GM18870 (cell line): ENCODE data around the gene LAMC1.
"Not testable (repeated sequence)": the region's sequence is repeated elsewhere in the genome, so short reads cannot be mapped to it uniquely, and the experiment has no call there.

Experiments
- ATAC-seq: cut with Tn5 transposase; IDR thresholded peaks from one replicate; pipeline ENCODE4 v1.9.1; 2021; ENCODE audit warnings: moderate library complexity; ENCODE audit not compliant: unreplicated experiment

LAMC1 gene

DNA sequence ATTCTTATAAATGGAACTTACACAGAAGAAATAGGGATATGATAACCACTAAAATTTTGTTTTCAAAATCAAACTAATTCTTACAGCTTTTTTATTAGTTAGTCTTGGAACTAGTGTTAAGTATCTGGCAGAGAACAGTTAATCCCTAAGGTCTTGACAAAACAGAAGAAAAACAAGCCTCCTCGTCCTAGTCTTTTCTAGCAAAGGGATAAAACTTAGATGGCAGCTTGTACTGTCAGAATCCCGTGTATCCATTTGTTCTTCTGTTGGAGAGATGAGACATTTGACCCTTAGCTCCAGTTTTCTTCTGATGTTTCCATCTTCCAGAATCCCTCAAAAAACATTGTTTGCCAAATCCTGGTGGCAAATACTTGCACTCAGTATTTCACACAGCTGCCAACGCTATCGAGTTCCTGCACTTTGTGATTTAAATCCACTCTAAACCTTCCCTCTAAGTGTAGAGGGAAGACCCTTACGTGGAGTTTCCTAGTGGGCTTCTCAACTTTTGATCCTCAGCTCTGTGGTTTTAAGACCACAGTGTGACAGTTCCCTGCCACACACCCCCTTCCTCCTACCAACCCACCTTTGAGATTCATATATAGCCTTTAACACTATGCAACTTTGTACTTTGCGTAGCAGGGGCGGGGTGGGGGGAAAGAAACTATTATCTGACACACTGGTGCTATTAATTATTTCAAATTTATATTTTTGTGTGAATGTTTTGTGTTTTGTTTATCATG is 120.5 kb downstream of the LAMC1 start:
- no peak for ATAC-seq

GRCh38 chr1:183144752-183145151 is 121.5 kb downstream of the LAMC1 start:
- ATAC-seq = no peak

DNA sequence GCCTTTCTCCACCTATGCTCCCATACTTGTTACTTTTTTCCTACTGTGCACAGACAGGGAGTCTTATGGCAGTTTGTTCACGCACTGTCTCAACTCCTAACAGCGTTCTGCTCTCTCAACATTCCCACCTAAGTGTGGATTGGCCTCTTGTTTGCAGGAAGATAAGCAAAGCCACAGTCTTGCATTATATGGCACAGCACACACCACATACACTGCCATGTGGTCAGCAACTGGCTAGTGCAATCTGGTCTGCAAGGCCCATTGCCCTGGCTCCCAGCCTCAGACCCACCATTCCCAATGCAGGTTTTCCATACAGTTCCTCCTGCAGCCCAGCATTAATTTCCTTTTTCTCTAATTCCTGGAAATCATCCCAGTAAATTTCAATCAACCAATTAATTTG is 124.5 kb downstream of the LAMC1 start:
- ATAC-seq = no peak

- no peak for ATAC-seq
Measured at GRCh38 chr1:183148599-183148998, 125.4 kb downstream of the LAMC1 start.

DNA sequence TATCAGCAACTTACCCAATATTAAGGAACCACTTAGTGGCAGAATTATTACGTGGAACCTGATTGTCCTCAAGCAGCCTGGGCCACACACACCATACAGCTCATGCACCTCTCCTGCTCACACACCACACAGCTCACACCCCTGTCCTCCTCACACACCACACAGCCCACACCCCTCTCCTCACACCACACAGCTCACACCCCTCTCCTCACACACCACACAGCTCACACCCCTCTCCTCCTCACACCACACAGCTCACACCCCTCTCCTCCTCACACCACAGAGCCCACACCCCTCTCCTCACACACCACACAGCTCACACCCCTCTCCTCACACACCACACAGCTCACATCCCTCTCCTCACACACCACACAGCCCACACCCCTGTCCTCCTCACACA is 126.1 kb downstream of the LAMC1 start:
- ATAC-seq = no peak

DNA sequence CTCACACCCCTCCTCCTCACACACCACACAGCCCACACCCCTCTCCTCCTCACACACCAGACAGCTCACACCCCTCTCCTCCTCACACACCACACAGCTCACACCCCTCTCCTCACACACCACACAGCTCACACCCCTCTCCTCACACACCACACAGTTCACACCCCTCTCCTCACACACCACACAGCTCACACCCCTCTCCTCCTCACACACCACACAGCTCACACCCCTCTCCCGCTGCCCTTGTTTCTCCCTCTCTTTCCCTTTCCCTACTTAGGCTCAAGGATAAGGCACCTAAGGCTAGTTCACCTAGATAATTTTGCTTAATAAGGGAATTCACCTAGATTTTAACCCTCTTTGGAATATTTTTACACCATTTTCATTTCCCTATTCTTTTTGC is 126.8 kb downstream of the LAMC1 start:
- ATAC-seq = not testable (repeated sequence)

DNA sequence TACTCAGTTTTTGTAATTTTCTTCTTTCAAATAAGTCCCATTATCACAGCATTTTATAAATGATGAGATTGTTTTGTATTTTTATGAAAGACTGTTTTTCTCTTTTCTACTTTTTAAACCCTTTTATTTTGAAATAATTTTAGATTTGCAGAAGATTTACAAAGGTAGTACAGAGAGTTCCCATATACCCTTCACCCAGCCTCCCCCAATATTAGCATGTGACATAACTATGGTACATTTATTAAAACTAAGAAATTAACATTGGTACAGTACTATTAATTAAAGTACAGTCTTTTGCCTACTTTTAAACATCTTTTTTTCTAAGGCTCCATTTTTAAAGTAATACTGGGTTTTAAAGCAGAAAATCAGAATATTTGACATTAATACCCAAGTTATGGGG is 127.2 kb downstream of the LAMC1 start:
- no peak for ATAC-seq

DNA sequence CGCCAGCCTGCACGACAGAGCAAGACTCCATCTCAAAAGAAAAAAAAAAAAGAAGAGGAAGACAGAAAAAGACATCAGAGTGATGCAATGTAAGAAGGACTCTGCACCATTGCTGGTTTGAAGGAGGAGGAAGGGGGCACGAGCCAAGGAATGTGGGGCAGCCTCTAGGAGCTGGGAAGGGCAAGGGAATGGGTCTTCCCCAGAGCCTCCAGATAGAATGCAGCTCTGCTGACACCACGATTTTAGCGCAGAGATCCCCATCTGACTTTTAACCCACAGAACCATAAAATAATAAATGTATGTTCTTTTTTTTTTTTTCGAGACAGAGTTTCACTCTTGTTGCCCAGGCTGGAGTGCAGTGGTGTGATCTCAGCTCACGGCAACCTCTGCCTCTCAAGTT is 129.0 kb downstream of the LAMC1 start:
- no peak for ATAC-seq

GRCh38 chr1:183155939-183156338 is 132.7 kb downstream of the LAMC1 start:
- ATAC-seq = no peak

DNA sequence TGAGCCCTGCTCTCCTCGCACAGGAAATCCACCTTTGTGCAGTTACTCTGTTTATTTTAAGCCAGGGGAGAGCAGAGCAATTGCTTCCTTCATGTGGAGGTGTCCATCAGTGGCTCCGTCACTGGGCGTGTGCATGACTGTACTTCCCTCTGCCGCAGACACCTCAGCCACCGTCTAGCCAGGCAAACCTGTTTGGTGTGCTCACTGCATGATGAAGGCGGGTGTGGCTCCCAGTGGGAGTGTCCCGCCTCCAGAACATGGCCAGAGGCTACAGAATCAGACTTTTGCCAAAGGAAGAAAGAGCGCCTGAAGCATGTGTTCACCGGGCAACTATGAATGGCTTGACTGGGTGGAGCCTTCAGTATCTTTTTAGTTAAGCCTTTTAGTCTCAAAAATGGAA is 136.7 kb downstream of the LAMC1 start:
- no peak for ATAC-seq

DNA sequence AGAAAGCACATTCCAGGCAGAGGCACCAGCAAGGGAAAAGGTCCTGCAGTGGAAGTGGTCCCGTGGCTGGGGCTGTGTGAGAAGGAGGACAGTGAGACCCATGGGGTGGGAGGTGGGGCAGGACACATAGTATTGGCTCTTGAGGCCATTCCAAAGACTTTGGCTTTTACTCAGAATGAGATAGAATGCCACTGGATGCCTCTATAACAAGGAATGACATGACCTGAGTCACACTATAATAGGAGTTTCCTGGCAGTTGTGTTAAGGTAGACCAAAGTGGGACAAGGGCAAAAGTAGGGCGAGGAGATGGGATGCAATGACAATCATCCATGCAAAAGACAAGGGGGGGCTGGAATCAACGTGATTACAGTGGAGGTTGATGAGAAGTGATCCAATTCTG is 138.2 kb downstream of the LAMC1 start:
- ATAC-seq = no peak

DNA sequence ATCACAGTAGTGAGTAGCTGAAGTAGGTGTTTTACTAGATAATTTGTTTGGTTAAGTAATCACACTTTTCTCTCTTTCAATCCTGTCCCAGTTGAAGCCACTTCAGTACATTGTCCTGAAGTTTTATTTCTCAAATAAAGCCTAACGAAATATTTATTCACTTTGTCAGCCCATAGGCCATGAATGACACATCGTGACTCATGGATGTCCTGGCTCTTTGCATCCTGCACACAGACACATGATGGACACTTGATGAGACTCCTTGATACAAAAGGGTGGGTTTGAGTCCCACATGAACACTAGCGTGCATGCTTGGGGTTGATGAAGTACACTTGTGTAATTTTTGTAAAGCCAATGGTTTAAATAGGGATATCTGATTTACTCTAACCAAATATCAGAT is 140.1 kb downstream of the LAMC1 start:
- ATAC-seq = no peak

DNA sequence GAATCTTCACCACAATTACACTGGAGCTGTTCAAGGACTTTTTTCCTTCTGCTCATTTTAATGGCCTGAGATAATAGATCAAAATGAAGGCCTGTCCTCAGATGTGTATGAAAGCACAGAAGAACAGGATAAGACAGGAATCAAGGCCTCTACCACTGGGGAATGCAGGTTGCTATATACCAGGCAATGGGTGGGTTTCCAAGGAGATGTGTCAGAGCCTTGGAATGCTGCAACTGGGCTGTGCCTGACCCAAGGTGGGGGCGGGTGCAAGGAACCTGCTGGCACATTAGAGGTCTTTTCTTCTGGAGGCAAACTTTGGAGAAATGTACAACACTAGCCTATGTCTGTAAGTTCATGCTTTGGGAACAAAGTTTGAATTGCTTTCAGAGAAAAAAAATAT is 141.1 kb downstream of the LAMC1 start:
- ATAC-seq = no peak

- no peak for ATAC-seq
Measured at GRCh38 chr1:183164963-183165362, 141.7 kb downstream of the LAMC1 start.

DNA sequence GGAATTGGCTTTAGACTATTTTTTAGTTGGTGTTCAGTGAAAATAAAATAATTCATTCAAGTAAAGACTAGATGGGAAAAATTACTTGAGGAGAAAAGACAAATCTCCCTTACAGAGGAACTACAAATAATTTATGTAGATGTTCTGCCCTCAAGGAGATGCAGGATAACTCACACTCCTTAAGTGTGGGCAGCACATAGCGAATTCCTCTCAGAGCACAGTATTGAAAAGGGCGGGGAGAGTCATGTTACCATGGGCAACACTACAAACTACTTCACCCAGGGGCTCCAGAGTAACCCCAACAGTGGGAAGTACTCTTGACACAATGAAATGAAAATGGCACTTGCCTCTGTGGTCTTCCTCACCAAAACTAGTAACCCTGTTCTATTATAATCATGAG is 142.2 kb downstream of the LAMC1 start:
- no peak for ATAC-seq

DNA sequence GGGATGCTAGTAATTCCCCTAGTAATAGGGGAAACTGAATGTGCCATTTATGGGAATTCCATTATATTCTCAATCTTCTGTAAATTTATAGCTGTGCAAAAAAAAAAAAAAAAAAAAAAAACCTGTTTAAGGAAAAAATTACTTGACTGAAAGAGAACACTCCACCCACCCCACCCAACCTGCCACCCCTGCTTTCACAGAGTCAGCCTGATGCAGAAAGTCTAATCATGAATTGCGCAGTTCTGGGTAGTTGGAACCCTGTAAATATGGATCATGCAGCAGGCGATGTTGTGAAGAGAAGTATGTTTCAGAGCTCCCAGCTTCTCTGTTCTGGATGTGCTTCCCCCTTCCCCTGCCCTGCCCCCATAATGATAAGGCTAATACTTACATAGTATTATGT is 143.2 kb downstream of the LAMC1 start:
- ATAC-seq = no peak

DNA sequence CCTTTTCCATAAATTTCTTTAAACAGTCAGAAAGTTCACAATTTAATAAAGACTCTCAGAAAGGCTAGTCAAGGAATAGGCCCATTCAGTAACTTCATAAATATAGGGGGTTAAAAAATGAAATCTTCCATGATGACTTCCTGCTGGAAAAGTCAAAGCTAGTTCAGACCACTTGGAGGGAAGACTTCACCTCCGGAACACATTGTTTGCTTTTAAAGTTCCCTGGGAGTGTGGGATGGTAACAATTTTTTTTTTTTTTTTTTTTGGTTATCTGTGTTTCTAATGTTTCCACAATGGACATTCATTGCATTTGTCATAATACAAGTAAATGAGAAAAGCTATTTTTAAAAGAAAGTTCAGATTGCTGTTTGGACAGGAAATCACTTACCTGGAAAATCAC is 144.5 kb downstream of the LAMC1 start:
- no peak for ATAC-seq

- no peak for ATAC-seq
Measured at GRCh38 chr1:183168308-183168707, 145.1 kb downstream of the LAMC1 start.

DNA sequence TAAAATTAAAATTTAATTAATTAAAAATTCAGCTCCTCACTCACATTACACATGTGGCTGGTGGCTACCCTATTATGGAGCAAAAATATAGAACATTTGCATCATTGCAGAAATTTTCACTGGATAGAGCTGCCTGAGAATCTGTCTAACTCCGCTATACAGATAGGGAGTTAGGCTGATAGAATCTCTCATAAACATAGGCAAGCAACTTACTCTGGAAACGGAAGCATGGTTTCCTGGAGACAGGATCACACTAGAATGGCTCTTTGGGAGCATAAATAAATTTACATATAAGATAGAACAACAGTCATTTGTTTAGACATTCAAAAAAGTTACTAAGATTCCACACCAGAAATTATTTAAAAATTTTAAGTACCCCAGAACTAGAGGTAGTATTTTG is 150.6 kb downstream of the LAMC1 start:
- ATAC-seq = no peak

DNA sequence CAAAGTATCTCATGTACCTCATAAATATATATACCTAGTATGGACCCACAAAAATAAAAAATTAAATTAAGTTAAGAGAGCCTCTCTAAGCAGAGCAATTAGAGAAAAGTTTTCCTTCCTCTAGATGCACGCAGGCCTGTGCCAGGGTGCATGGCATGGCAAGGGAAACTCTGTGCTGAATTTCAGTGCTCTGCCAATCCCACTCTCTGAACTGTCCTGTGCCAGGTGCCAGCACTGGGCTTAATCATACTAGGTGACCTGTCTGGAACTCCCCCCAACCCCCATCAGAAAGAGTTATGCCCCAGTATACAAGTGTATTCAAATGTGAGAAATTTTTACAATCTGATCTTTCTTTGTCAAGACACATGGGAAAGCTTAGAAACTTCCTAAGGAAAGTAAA is 152.4 kb downstream of the LAMC1 start:
- no peak for ATAC-seq

- ATAC-seq = no peak
Measured at GRCh38 chr1:183178545-183178944, 155.3 kb downstream of the LAMC1 start.

DNA sequence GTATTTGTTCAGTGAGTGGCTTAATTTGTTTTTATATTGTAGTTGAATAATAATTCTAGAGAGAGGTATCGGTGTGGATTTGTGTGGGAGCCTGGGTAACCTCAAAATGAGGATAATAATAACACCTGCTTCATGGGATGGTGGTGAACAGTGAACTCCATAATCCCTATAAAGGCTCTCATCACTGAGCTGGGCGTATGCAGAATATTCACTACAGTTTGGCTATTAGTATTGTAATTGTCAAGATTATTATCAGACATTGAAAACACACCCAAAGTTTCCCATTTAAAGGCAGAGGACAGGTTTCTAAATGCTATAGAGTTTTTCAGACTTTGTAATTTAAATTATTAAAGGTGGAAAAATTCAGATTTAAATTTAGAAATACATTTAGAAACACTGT is 155.8 kb downstream of the LAMC1 start:
- no peak for ATAC-seq

DNA sequence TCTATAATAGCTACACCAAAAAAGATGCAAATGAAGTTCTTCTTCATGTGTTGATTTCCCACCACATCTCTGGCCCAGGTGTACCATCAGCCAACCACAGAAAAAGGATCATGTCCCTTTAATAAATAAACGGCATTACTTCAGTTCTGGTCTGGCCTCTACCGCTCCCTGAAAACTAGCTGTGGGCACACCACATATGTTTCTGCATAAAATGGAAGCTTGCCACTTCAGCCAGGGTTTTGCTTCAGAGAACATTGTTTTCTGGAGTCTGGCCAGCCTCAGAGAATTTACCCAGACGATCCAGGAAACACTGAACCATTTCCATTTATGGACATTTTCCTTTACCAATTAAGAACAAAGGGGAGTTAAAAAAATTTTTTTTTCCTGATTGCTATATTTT is 157.0 kb downstream of the LAMC1 start:
- ATAC-seq = no peak
